BJ (cell line): ENCODE measurements around the gene ELL. TPM values are rescaled to one million over a fixed set of nuclear protein-coding genes. Genes with fewer than 3 reads are reported as not detected.
A peak's percentile ranks its signal among the peaks of the same experiment; 100 is the strongest.

Experiments used
- CTCF ChIA-PET: fragments of 350-600 bp; formaldehyde crosslinking; extraction: SDS; loops from one replicate; lab custom pipeline; 2021; ENCODE audit warnings: antibody characterized with exemption, inconsistent platforms; lab: Yijun Ruan, JAX
- POLR2A ChIA-PET: fragments of 300-600 bp; sonication (Branson Sonifier 250); formaldehyde crosslinking; extraction: SDS; loops from one replicate; lab custom pipeline; 2021; ENCODE audit warnings: antibody characterized with exemption; lab: Charles Lee
- DNase-seq: peaks from one replicate; pipeline ENCODE4 v3.0.0-alpha.2; 2011; ENCODE audit warnings: low read depth
- H3K27me3 ChIP-seq: 2 replicates; pipeline ENCODE4 v1.6.0; 2011; ENCODE audit warnings: low read length; ENCODE audit not compliant: control insufficient read depth, insufficient read depth
- H3K36me3 ChIP-seq: 2 replicates; pipeline ENCODE4 v1.5.1; 2011; ENCODE audit warnings: low read length; ENCODE audit not compliant: control insufficient read depth, insufficient read depth
- H3K4me3 ChIP-seq: 2 replicates; pipeline ENCODE4 v1.5.1; 2011; ENCODE audit warnings: low read depth, mild to moderate bottlenecking, control low read depth, low read length
- polyA plus RNA-seq: library from polyadenylated mRNA; depleted of rRNA; stranded (reverse); fragments of >200 nt; gene quantifications from 2 replicates; pipeline ENCODE4 v1.2.3, GENCODE V29; 2011
- TF ChIP-seq, protein P1 (sequence below): IDR thresholded peaks from 2 replicates; pipeline ENCODE4 v1.5.1; 2011; ENCODE audit warnings: low read depth, mild to moderate bottlenecking, control low read depth, inconsistent platforms, low read length, moderate library complexity; ENCODE audit not compliant: insufficient read depth

ELL gene
- polyA plus RNA-seq, 1 experiment = 10.2 TPM

DNA sequence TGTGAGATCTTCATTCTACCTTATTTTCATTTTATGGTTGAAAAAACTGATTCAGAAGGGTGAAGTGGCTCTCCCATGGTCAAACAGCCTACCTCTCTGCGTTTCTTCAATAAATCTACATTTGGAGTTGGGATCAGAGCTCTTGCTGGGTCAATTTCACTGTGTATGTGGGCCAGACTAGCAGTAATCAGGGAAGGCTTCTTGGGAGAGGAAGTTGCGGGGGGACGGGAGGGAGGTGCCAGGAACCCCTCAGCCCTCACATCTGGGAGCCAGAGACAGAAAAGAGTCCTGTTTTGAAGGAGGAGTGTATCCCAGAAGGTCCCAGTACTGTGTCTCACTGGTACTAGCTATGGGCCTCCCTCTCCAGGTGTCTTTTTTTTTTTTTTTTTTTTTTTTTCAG lies 36.7 kb upstream of the ELL start:
- ChIA-PET CTCF (interaction anchor here (0.6 to 1.9 kb wide), 7 partner anchors 10 to 108 kb away, joined by 3 to 8 read pairs (median 4); partner anchors contain the start of genes REX1BD and UBA52), POLR2A (interaction anchor here (0.6 kb wide), 2 partner anchors 28 to 37 kb away, joined by 3 to 10 read pairs; partner anchors contain the start of gene ELL)
- DNase-seq = no peak
- H3K27me3 ChIP-seq = no peaks in the 10 kb centered on the region
- TF ChIP-seq, protein P1, sequence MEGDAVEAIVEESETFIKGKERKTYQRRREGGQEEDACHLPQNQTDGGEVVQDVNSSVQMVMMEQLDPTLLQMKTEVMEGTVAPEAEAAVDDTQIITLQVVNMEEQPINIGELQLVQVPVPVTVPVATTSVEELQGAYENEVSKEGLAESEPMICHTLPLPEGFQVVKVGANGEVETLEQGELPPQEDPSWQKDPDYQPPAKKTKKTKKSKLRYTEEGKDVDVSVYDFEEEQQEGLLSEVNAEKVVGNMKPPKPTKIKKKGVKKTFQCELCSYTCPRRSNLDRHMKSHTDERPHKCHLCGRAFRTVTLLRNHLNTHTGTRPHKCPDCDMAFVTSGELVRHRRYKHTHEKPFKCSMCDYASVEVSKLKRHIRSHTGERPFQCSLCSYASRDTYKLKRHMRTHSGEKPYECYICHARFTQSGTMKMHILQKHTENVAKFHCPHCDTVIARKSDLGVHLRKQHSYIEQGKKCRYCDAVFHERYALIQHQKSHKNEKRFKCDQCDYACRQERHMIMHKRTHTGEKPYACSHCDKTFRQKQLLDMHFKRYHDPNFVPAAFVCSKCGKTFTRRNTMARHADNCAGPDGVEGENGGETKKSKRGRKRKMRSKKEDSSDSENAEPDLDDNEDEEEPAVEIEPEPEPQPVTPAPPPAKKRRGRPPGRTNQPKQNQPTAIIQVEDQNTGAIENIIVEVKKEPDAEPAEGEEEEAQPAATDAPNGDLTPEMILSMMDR = no peak
- H3K36me3 ChIP-seq = peaks cover 3% of the 10 kb centered on the region; the same call in 1 of the 2 replicates
- H3K4me3 ChIP-seq = peak overlapping the region; percentile 93

DNA sequence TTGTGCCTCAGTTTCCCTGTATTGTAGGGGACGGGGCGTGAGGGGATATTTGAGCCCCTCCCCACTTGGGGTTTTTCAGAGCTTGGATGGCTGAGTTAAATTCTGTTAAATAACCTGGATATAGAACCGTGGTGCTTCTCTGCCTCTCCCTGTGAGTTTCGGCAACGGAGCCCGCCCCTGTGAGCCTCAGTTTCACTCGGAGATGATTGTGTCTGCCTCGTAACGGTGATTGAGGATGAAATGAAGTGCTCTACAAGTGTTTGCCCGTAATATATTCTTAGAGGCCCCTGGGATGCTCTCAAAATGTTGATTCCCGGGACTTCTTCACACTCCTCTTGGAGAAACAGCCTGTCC lies 36.3 kb upstream of the ELL start:
- POLR2A ChIA-PET = interaction anchor here (0.6 kb wide), 2 partner anchors 29 to 37 kb away, joined by 3 to 10 read pairs; partner anchors contain the start of gene ELL
- Histone ChIP-seq H3K27me3 (no peaks in the 10 kb centered on the region), H3K36me3 (peaks cover 3% of the 10 kb centered on the region; the same call in 1 of the 2 replicates), H3K4me3 (peak overlapping the region; percentile 93)
- TF ChIP-seq, protein P1 = no peak
- DNase-seq = no peak
- CTCF ChIA-PET = interaction anchor here (0.6 to 2.3 kb wide), 10 partner anchors 11 to 429 kb away, joined by 3 to 10 read pairs (median 4); partner anchors contain the start of genes REX1BD, UBA52 and UPF1

DNA sequence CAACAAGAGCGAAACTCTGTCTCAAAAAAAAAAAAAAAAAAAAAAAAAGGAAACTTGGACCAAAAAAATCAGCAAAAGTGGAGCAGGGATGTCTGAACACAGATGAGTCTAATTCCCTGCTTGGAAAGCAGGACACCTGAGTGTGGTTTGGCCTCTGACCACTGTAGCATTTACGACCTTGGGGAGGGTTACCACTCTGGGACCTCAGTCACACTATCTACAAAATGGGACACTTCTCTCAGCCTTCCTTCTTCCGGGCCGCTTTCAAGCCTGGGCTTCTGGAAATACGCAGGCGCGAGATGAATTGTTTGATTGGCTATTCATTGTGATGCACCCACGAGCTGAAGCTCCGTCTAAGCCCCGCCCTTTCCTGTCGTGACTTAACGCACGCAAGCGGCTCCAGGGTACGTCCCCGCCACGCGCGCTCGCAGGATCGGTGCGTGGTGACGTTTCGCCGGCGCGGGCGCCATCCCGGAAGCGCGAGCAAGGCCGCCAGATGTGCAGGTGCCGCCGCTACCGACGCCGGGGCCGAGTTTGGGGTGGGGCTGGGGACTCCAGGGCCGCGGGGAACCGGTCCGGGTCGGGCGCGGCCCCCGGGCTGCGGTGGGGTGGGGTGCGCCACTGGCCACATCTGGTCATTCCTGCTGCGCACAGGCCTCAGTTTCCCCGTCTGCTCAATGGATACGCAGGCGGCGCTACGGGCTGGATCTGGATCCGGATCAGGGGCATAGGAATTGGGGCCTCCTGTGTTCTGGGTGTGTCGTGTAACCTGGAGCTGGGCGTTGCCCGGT lies 35.7 kb upstream of the ELL start, which contains the start of gene KXD1:
TSS of gene KXD1 (plus strand) at position 460 of the 791 bp plus-strand sequence. CDS start 4,187 bp downstream, outside the sequence.
- TF ChIP-seq, protein P1 = no peak
- CTCF ChIA-PET = interaction anchor here (1.0 to 2.3 kb wide), 9 partner anchors 11 to 429 kb away, joined by 3 to 10 read pairs (median 4); partner anchors contain the start of genes REX1BD, UBA52 and UPF1
- peaks cover 3% of the 10 kb centered on the region; the same call in 1 of the 2 replicates for H3K36me3 ChIP-seq
- POLR2A ChIA-PET = interaction anchor here (0.6 to 0.9 kb wide), 3 partner anchors 14 to 76 kb away, joined by 3 to 9 read pairs (median 7); partner anchors contain the start of gene FKBP8
- no peaks in the 10 kb centered on the region for H3K27me3 ChIP-seq
- H3K4me3 ChIP-seq = peak within 1 kb of the TSS; percentile 93
- peak; percentile 97 for DNase-seq

DNA sequence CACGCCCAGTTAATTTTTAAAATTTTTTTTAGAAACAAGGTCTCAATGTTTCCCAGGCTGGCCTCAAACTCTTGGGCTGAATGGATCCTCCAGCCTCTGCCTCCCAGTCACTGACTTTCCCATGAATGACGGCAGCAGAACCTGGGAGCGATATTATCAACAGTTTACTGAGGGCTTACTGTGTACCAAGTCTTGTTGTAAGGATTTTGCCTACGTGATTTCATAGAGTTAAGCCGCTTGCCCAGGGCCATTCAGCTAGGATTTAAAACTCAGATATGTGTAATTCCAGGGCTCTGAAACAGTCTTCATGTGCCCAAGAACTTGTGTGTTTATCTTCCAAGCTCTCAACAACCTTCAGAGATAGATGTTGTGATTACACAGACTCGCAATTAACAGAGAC lies 29.8 kb upstream of the ELL start:
- no peaks in the 10 kb centered on the region for H3K36me3 ChIP-seq
- POLR2A ChIA-PET = no interaction called here
- CTCF ChIA-PET = no interaction called here
- H3K4me3 ChIP-seq = no peak overlapping the region
- no peaks in the 10 kb centered on the region for H3K27me3 ChIP-seq
- no peak for DNase-seq
- TF ChIP-seq, protein P1 = no peak
